Astrocyte of the spinal cord (primary cell): Measurements from ENCODE around the gene ATP2A1.

Source experiments
- DNase-seq: peaks from one replicate; pipeline ENCODE4 v3.0.0; 2011; ENCODE audit warnings: low read depth, low spot score
- H3K4me3 ChIP-seq: 2 replicates; pipeline ENCODE4 v1.5.1; 2011; ENCODE audit warnings: low read depth, mild to moderate bottlenecking, low read length, moderate library complexity
- in situ Hi-C: cut with HindIII; loops from 2 replicates; pipeline ENCODE4 v1.10.0; 2017; ENCODE audit warnings: low sequenced_read_pairs
- TF ChIP-seq, protein P1 (sequence below): IDR thresholded peaks from 2 replicates; pipeline ENCODE4 v1.5.1; 2012; ENCODE audit warnings: low read depth, mild to moderate bottlenecking, low read length, inconsistent platforms

ATP2A1 gene

DNA sequence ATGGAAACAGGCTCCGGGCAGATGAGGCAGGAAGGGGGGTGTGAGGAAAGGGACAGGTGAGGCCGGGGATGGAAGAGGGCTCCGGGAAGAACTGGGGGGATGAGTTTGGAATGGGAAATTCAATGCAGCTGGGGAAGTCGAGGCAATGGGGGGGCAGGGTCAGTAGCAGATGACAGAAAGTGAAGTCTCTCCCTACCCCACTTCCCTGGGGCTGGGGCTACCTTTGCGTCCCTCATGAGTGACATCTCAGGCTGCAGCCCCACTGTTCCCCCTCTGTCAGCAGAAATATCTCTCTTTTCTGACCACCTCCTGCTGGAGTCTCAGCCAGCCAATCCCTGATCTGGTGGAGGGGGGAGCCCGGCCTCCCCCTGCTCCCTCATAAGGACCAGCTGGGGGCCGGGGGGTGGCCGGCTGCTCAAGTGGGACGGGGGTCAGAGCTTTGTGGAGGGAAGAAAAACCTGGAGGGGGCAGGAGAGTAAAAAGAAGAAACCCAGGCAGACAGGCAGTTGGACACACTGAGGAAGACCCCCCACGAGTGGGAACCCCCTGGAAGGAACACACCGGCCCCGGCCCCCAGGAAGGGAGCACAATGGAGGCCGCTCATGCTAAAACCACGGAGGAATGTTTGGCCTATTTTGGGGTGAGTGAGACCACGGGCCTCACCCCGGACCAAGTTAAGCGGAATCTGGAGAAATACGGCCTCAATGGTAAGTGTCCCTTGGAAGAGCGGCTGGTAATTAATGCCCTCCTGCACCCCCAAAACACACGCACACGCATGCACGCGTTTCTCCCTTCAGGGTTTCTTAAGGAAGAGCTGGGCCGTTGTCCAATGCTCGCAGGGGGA is at the start of gene ATP2A1:
Gene ATP2A1 (plus strand): TSS at position 406 of the 844 bp plus-strand sequence. CDS start 184 bp downstream, at position 590.
- TF ChIP-seq, protein P1, sequence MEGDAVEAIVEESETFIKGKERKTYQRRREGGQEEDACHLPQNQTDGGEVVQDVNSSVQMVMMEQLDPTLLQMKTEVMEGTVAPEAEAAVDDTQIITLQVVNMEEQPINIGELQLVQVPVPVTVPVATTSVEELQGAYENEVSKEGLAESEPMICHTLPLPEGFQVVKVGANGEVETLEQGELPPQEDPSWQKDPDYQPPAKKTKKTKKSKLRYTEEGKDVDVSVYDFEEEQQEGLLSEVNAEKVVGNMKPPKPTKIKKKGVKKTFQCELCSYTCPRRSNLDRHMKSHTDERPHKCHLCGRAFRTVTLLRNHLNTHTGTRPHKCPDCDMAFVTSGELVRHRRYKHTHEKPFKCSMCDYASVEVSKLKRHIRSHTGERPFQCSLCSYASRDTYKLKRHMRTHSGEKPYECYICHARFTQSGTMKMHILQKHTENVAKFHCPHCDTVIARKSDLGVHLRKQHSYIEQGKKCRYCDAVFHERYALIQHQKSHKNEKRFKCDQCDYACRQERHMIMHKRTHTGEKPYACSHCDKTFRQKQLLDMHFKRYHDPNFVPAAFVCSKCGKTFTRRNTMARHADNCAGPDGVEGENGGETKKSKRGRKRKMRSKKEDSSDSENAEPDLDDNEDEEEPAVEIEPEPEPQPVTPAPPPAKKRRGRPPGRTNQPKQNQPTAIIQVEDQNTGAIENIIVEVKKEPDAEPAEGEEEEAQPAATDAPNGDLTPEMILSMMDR, result no peak
- in situ Hi-C loops, result no loop called here
- H3K4me3 ChIP-seq, result peak within 1 kb of the TSS; percentile 70
- DNase-seq, result no peak

GRCh38 chr16:28829747-28830146 is 48.5 kb upstream of the ATP2A1 start:
- in situ Hi-C loops, result no loop called here

GRCh38 chr16:28830531-28830930 is 47.8 kb upstream of the ATP2A1 start:
- H3K4me3 ChIP-seq, result no peak overlapping the region
- in situ Hi-C loops, result no loop called here
- TF ChIP-seq, protein P1, result no peak
- no peak for DNase-seq

More at GRCh38 chr16:28829747-28830146, 48.5 kb upstream of the ATP2A1 start:
- TF ChIP-seq, protein P1, result no peak
- H3K4me3 ChIP-seq, result no peak overlapping the region
- no peak for DNase-seq

DNA sequence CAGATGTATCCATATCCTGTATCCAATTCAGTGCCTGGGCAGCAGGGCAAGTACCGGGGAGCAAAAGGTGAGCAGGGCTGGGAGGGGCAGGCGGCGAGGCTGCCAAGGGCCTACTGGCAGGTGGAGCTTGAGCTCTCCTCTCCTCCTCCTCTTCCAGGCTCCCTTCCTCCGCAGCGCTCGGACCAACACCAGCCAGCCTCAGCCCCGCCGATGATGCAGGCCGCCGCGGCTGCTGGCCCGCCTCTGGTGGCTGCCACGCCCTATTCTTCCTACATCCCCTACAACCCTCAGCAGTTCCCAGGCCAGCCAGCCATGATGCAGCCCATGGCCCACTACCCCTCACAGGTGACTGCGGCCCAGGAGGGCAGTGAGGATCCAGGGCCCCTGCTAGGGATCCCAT is 43.9 kb upstream of the ATP2A1 start:
- in situ Hi-C loops, result no loop called here

DNA sequence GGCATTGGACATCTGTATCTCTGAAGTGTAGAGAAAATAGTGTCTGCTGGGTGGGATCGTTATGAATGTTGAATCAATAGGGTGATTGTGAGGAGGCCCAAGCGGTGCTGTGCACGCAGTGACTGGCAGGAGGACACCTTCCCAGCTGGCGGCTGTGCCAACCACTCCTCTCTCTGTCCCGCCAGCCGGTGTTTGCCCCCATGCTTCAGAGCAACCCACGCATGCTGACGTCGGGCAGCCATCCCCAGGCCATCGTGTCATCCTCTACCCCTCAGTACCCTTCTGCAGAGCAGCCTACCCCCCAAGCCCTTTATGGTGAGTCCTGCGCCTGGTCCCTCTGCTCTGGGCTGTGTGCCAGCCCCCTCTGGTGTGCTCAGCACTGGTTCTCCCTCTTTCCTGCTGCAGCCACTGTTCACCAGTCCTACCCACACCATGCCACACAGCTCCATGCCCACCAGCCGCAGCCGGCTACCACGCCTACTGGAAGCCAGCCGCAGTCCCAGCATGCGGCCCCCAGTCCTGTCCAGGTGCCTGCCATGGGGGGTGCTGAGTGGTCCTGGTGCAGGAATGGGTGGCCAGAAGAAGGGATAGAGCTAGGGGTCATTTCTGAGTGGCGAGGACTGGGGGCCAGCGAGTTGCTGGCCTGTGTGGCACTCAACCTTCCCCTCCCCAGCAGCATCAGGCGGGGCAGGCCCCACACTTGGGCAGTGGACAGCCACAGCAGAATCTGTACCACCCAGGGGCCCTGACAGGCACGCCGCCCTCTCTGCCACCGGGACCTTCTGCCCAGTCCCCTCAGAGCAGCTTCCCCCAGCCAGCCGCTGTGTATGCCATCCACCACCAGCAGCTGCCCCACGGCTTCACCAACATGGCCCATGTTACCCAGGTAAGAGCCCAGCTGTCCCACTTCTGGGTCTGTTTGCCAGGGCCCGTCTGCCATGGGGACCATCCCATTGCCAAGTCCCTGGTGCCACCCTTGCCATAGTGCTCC is 43.1 kb upstream of the ATP2A1 start:
- TF ChIP-seq, protein P1, result no peak
- no peak for DNase-seq
- in situ Hi-C loops, result no loop called here
- no peak overlapping the region for H3K4me3 ChIP-seq

More for the DNA sequence above, 43.9 kb upstream of the ATP2A1 start:
- DNase-seq, result no peak
- H3K4me3 ChIP-seq, result no peak overlapping the region
- TF ChIP-seq, protein P1, result no peak
